H1 (cell line): Measurements from ENCODE around the gene NDUFB6. TPM values are rescaled to one million over a fixed set of nuclear protein-coding genes. Genes with fewer than 3 reads are reported as not detected.

Experiments used
- CTCF ChIP-seq, 3 experiments: IDR thresholded peaks; 1 replicate in 2 of 3; 2 replicates in 1 of 3; pipeline versions ENCODE4 v1.5.1 to v1.6.1; 2011; ENCODE audit warnings: low read length in 3 of 3, mild to moderate bottlenecking in 3 of 3, inconsistent platforms in 2 of 3, low read depth in 1 of 3, moderate library complexity in 1 of 3; ENCODE audit not compliant: insufficient read depth in 1 of 3; ENCODE audit errors: control extremely low read depth in 1 of 3
- JUN ChIP-seq: IDR thresholded peaks from 2 replicates; pipeline ENCODE4 v1.6.1; 2011; ENCODE audit warnings: low read depth, mild to moderate bottlenecking, improper control_type of control experiment, low read length
- RBBP5 ChIP-seq: IDR thresholded peaks from 2 replicates; pipeline ENCODE4 v1.7.1; 2012; ENCODE audit warnings: low read depth, mild to moderate bottlenecking, inconsistent platforms, low read length, moderate library complexity, borderline replicate concordance
- TCF12 ChIP-seq: IDR thresholded peaks from 2 replicates; pipeline ENCODE4 v1.6.1; 2011; ENCODE audit warnings: low read depth, mild to moderate bottlenecking, low read length
- YY1 ChIP-seq: IDR thresholded peaks from 2 replicates; pipeline ENCODE4 v1.6.1; 2011; ENCODE audit warnings: low read depth, mild to moderate bottlenecking, low read length
- ZNF274 ChIP-seq: IDR thresholded peaks from 2 replicates; pipeline ENCODE4 v1.7.0; 2012; ENCODE audit warnings: low read length, borderline replicate concordance; ENCODE audit errors: extremely low read depth
- polyA plus RNA-seq, 7 experiments: library from polyadenylated mRNA; depleted of rRNA in 3 of 7; stranded (reverse) in 5 of 7; unstranded in 2 of 7; fragments of >200 nt in 5 of 7; fragments of 200-250 nt in 2 of 7; gene quantifications; 1 replicate in 5 of 7; 2 replicates in 1 of 7; 4 replicates in 1 of 7; pipeline versions ENCODE4 v1.2.1 to v1.2.3, GENCODE V29; 2011 to 2013; ENCODE audit warnings: missing spikeins in 2 of 7, mixed read lengths in 2 of 7
- total RNA-seq: library from RNA; stranded (reverse); fragmentation: NEBNext Ultra II Directional; extraction: Animal tissue kit (Norgen Biotek cat#: 25700); gene quantifications from 2 replicates; pipeline ENCODE4 v1.2.1, GENCODE V29; 2021

NDUFB6 gene
- total and polyA plus RNA-seq, 2 of the 8 experiments (the other 6 are each of a cell fraction or from before 2014, with no cell fraction given), result 55.8 to 61.4 TPM

- TF ChIP-seq JUN (no peak), RBBP5 (no peak), ZNF274 (no peak), YY1 (no peak), TCF12 (no peak), CTCF (IDR thresholded peaks at IDR 0.05; ENCODE audit: control extremely low read depth in 1 of 3, insufficient read depth in 1 of 3, low read depth in 1 of 3, low read length in 3 of 3) (no peak)
- TF ChIP-seq, all 59 proteins: peak for 0
These were observed 27.1 kb downstream of the NDUFB6 start (continued) for GRCh38 chr9:32545884-32546283.
